Activated naive CD8-positive, alpha-beta T cell treated with anti-CD3 and anti-CD28 coated beads, Interleukin-2, amount 50 U/mL, for 24 hours (primary cell): Measurements from ENCODE around the gene UPK1A.

Source experiments
- ATAC-seq: fragments of 150-1000 bp; cut with Tn5 transposase; one replicate; pipeline ENCODE4 v1.10.0; 2021
- DNase-seq: peaks from one replicate; pipeline ENCODE4 v3.0.0; 2021
- H3K27ac Mint-ChIP-seq: one replicate; pipeline ENCODE4 v1.8.0; 2021; ENCODE audit warnings: mild to moderate bottlenecking, mixed read lengths
- H3K27me3 Mint-ChIP-seq: one replicate; pipeline ENCODE4 v1.8.0; 2021; ENCODE audit warnings: mixed read lengths
- H3K36me3 Mint-ChIP-seq: one replicate; pipeline ENCODE4 v1.8.0; 2021; ENCODE audit warnings: low read depth, mixed read lengths
- H3K4me1 Mint-ChIP-seq: one replicate; pipeline ENCODE4 v1.8.0; 2021; ENCODE audit warnings: mixed read lengths
- H3K4me3 Mint-ChIP-seq: one replicate; pipeline ENCODE4 v1.8.0; 2021; ENCODE audit warnings: mild to moderate bottlenecking, moderate library complexity, mixed read lengths
- H3K9me3 Mint-ChIP-seq: one replicate; pipeline ENCODE4 v1.8.0; 2021; ENCODE audit warnings: mixed read lengths

The UPK1A gene

GRCh38 chr19:35693422-35693821, 27.1 kb downstream of the UPK1A start:
- no peak overlapping the region for H3K4me3 Mint-ChIP-seq
- no peaks in the 10 kb centered on the region for H3K27me3 Mint-ChIP-seq
- ATAC-seq = peak; percentile 3
- H3K4me1 Mint-ChIP-seq = peaks cover 25% of the 10 kb centered on the region
- no peaks in the 10 kb centered on the region for H3K36me3 Mint-ChIP-seq
- H3K27ac Mint-ChIP-seq = no peak overlapping the region
- no peaks in the 10 kb centered on the region for H3K9me3 Mint-ChIP-seq
- no peak for DNase-seq

DNA sequence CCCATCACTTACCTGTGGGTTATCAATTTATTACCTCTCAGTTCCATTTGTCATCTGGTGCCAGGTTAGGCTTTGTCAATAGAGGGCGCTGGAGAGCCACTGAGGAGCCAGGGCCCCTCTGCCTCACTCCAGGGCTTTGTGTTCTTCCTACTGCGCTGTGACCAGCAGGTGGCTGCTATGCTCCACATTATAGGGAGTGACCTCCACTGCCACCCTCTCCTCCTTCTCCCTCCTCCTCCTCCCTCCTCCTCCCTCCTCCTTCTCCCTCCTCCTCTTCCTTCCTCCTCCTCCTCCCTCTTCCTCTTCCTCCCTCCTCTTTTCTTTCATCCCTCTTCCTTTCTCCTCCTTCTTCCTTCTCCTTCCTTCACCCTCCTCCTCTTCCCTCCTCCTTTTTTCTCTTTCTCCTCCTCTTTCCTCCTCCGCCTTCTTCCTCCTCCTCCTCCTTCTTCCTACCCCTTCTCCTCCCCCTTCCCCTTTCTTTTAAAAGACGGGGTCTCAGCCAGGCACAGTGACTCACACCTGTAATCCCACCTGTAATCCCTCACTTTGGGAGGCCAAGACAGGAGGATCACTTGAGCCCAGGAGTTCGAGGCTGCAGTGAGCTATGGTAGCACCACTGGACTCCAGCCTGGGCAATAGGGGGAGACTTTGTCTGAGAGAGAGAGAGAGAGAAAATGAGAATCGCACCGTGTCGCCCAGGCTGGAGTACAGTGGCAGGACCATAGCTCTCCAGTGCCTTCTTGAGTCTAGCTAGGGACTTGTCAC, 27.7 kb downstream of the UPK1A start:
- H3K4me1 Mint-ChIP-seq = peaks cover 25% of the 10 kb centered on the region
- peak; percentile 99 for ATAC-seq
- no peak overlapping the region for H3K4me3 Mint-ChIP-seq
- H3K27ac Mint-ChIP-seq = peak overlapping the region; percentile 62
- no peaks in the 10 kb centered on the region for H3K36me3 Mint-ChIP-seq
- H3K27me3 Mint-ChIP-seq = no peaks in the 10 kb centered on the region
- peak; percentile 91 for DNase-seq
- no peaks in the 10 kb centered on the region for H3K9me3 Mint-ChIP-seq

DNA sequence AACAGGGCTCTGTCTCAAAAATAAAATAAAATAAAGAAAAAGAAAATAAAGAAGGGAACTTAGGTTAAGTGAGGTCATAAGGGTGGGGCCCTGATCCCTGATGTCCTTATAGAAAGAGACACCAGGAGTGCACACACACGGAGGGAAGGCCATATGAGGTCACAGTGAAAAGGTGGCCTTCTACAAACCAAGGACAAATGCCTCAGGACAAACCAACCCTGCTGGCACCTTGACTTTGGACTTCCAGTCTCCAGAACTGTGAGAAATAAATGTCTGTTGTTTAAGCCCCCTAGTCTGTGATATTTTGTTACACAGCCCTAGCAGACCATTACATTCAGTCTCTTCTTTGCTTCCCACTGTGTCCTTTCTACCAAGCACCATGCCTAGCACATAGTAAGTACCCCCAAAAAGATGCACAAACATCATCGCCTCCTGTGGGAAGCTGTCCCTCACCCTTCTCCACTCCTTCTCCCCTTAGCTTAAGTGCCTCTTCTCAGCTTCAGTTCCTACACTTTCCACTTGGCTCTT, 29.6 kb downstream of the UPK1A start:
- Mint-ChIP-seq H3K27ac (peak overlapping the region; percentile 67), H3K4me3 (no peak overlapping the region), H3K27me3 (no peaks in the 10 kb centered on the region), H3K4me1 (peaks cover 32% of the 10 kb centered on the region), H3K36me3 (no peaks in the 10 kb centered on the region), H3K9me3 (no peaks in the 10 kb centered on the region)
- no peak for ATAC-seq
- DNase-seq = no peak

DNA sequence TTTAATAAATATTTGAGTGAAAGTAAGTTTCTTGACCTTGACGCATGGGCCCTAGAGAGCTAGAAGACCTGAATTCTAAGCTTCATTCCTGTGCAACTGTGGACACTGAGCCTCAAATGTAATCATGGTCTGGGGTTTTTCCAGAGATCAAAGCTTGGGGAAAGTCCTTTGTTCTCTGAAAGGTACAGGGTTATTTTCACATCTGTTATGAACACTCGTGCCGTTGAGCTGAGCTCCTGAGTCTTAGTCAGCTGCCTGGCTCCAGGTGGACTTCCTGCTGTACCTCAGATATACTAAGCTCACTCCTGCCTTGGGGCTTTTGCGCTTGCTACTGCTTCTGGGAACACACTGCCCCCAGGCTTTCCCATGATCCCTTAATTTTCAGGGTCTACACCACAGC, 30.5 kb downstream of the UPK1A start:
- no peaks in the 10 kb centered on the region for H3K9me3 Mint-ChIP-seq
- peak; percentile 48 for ATAC-seq
- no peaks in the 10 kb centered on the region for H3K27me3 Mint-ChIP-seq
- H3K4me1 Mint-ChIP-seq = peaks cover 33% of the 10 kb centered on the region
- H3K36me3 Mint-ChIP-seq = no peaks in the 10 kb centered on the region
- no peak overlapping the region for H3K4me3 Mint-ChIP-seq
- no peak overlapping the region for H3K27ac Mint-ChIP-seq
- no peak for DNase-seq

DNA sequence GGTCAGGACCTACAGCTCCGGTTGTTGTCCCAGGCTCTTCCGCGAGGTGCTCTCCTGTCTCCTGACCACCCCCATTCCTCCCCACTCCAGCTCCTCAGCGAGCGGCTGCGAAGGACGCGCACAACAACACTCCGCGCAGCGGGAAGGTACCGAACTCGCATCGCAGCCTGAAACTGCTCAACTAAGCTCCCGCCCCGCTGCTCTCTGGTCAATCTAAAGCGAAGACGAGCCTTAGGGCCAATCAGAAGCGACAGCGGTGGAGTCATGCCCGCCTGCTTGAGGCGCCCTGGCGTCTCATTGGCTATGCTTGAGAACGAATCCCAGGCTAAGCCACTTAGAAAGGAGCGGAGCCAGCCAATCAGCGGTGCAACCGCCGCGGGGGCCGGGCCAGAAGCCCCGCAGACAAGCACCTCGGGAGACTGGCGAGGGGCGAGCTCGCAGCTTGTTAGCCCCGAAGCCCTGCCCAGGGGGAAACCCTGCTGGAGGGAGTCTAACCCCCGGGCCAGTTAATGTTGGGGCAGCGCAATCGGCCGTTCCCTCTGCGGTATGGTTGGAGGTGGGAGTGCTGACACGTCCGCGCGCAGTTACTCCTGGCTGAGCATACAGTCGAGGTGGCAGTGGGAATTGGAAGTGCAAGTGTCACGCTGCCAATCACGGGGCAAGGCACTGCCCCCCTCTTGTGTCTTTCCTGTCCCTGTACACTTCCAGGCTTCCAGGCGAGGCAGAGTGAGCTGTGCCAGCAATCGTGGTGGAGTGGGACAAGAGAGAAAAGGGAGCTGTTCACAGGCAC, 36.1 kb downstream of the UPK1A start:
- ATAC-seq = peak; percentile 100
- peaks cover 2% of the 10 kb centered on the region for H3K27me3 Mint-ChIP-seq
- H3K9me3 Mint-ChIP-seq = no peaks in the 10 kb centered on the region
- H3K4me3 Mint-ChIP-seq = peak overlapping the region; percentile 89
- H3K4me1 Mint-ChIP-seq = peaks cover 22% of the 10 kb centered on the region
- H3K27ac Mint-ChIP-seq = peak overlapping the region; percentile 94
- peaks cover 2% of the 10 kb centered on the region for H3K36me3 Mint-ChIP-seq
- peak; percentile 90 for DNase-seq

GRCh38 chr19:35703343-35703742, 37.0 kb downstream of the UPK1A start:
- Mint-ChIP-seq H3K9me3 (no peaks in the 10 kb centered on the region), H3K36me3 (peaks cover 2% of the 10 kb centered on the region), H3K27ac (no peak overlapping the region), H3K4me1 (peaks cover 19% of the 10 kb centered on the region), H3K27me3 (peaks cover 2% of the 10 kb centered on the region), H3K4me3 (no peak overlapping the region)
- DNase-seq = no peak
- no peak for ATAC-seq

DNA sequence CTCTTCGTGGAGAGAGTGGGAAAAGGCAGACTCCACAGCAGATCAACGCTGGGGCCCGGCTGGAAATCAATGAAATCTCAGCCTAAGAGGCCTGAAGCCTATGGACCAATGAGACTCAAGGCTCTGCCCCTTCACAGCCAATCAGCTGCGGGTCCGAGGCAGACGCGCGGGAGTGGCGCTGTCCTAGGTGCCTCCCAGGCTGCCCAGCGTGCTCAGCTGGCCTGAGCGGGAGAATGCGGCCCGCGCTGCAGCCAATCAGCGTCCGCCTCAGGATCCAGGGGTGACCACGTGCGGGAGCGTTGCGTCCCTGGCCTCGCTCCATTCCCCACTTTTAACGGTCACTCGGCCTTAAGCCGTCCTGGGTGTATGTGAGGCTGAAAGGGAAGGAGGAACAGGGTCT, 37.9 kb downstream of the UPK1A start, which contains the start of gene ZBTB32:
Gene ZBTB32, plus strand, starts transcription at position 341 of the 400 bp plus-strand sequence. CDS start 10,069 bp downstream, outside the sequence.
- H3K36me3 Mint-ChIP-seq = peaks cover 2% of the 10 kb centered on the region
- H3K27ac Mint-ChIP-seq = no peak within 1 kb of the TSS
- DNase-seq = peak; percentile 41
- ATAC-seq = no peak
- H3K27me3 Mint-ChIP-seq = peaks cover 2% of the 10 kb centered on the region
- no peaks in the 10 kb centered on the region for H3K9me3 Mint-ChIP-seq
- H3K4me1 Mint-ChIP-seq = peaks cover 25% of the 10 kb centered on the region
- H3K4me3 Mint-ChIP-seq = no peak within 1 kb of the TSS

DNA sequence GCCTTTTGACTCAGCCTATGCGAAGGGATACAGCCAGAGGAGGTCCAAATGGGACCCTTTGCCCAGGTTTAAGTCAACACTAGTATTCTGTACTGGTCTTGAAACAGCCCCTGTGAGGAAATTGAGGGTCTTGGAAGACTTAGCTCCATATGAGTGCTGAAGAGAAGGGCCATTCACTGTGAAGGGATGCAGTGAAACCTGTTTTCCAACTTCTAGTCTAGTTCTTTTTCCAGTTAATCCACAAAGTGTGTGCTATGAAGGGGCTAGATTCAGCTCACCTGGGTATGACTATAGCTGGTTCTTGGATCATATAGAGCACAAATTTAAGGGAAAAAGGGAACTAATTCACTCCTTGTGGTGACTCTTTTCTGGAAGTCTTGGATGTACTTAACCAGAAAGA, 42.1 kb downstream of the UPK1A start:
- DNase-seq = no peak
- Mint-ChIP-seq H3K4me1 (peaks cover 44% of the 10 kb centered on the region), H3K9me3 (peaks cover 4% of the 10 kb centered on the region), H3K27ac (peak overlapping the region; percentile 27), H3K4me3 (no peak overlapping the region), H3K36me3 (peaks cover 4% of the 10 kb centered on the region), H3K27me3 (no peaks in the 10 kb centered on the region)
- no peak for ATAC-seq

GRCh38 chr19:35710784-35711723, 44.7 kb downstream of the UPK1A start:
- H3K36me3 Mint-ChIP-seq = peaks cover 31% of the 10 kb centered on the region
- peaks cover 4% of the 10 kb centered on the region for H3K9me3 Mint-ChIP-seq
- ATAC-seq (peak; percentile 62), DNase-seq (peak; percentile 79)
- H3K27me3 Mint-ChIP-seq = no peaks in the 10 kb centered on the region
- H3K27ac Mint-ChIP-seq = peak overlapping the region; percentile 100
- peaks cover 45% of the 10 kb centered on the region for H3K4me1 Mint-ChIP-seq
- peak overlapping the region; percentile 54 for H3K4me3 Mint-ChIP-seq

DNA sequence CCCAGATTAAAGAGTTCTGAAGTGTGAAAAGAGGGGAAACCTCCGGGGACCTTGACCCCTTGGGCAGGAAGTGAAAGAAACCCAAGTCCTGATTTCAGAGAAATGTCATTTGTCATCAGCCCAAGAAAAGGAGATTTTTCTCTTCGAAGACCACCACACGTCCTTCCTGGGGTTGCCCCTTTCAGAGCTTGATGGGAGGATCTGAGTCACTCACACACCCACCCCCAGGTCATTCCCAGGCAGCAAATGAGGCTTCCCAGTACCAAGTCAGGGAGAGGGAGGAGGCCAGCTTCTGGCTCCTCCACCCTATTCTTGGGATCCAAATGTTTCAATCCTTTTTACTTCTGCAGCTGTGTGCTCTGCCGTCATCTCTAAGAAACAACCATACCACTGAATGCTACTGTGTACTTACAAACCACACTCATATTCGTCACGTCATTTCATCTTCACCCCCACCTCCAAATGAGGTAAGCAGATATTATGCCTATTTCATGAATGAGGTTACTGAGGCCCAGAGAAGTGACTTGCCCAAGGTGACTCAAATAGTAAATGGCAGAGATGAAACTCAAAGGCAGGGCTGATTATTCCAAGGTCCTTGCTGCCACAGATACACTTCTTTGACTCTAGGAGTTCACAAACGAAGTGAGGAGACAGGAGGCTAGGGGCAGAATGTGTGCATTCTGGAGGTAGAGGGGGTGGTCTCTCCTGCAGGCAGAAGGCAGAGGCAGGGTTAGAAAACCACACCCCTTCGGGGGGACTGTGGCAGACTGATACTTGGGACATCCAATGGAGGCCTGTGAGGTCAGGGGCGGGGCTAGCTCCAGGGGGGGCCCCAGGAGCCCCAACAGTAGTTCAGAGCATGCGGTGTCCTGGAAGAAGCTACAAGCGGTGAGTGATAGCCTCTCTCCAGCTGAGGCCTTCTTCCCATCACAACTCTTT, 46.5 kb downstream of the UPK1A start:
- Mint-ChIP-seq H3K36me3 (peaks cover 42% of the 10 kb centered on the region), H3K27me3 (no peaks in the 10 kb centered on the region), H3K4me1 (peaks cover 51% of the 10 kb centered on the region), H3K4me3 (peak overlapping the region; percentile 98), H3K27ac (peak overlapping the region; percentile 100), H3K9me3 (peaks cover 4% of the 10 kb centered on the region)
- DNase-seq (peak; percentile 86), ATAC-seq (peak; percentile 22)

- Mint-ChIP-seq H3K4me3 (peak overlapping the region; percentile 98), H3K27me3 (no peaks in the 10 kb centered on the region), H3K27ac (peak overlapping the region; percentile 100), H3K36me3 (peaks cover 43% of the 10 kb centered on the region), H3K4me1 (peaks cover 49% of the 10 kb centered on the region), H3K9me3 (peaks cover 4% of the 10 kb centered on the region)
- ATAC-seq = no peak
- no peak for DNase-seq
Observed at GRCh38 chr19:35713506-35713850, 47.2 kb downstream of the UPK1A start.

- peaks cover 47% of the 10 kb centered on the region for H3K36me3 Mint-ChIP-seq
- peaks cover 4% of the 10 kb centered on the region for H3K9me3 Mint-ChIP-seq
- H3K4me3 Mint-ChIP-seq = peak overlapping the region; percentile 98
- H3K27ac Mint-ChIP-seq = peak overlapping the region; percentile 100
- no peak for ATAC-seq
- H3K27me3 Mint-ChIP-seq = no peaks in the 10 kb centered on the region
- DNase-seq = no peak
- peaks cover 50% of the 10 kb centered on the region for H3K4me1 Mint-ChIP-seq
Observed at GRCh38 chr19:35713904-35714495, 47.7 kb downstream of the UPK1A start.
